OCI-LY1 (cell line): ENCODE results near the gene CACNA1H.

ENCODE experiments used
- H2AFZ ChIP-seq: fragments of 200-600 bp; sonication (generic), shearing (Covaris generic); 2 replicates; pipeline ENCODE4 v1.6.0; 2014; ENCODE audit warnings: antibody characterized with exemption, mild to moderate bottlenecking, low read length
- H3F3A ChIP-seq: fragments of 200-600 bp; sonication (generic), shearing (Covaris generic); 2 replicates; pipeline ENCODE4 v1.6.0; 2014; ENCODE audit warnings: mild to moderate bottlenecking, antibody characterized with exemption, low read length, moderate library complexity; ENCODE audit not compliant: insufficient read depth
- H3K27ac ChIP-seq: fragments of 200-600 bp; sonication (generic); 2 replicates; pipeline ENCODE4 v1.5.1; 2014; ENCODE audit warnings: low read length, mixed run types, mild to moderate bottlenecking, low read depth; ENCODE audit not compliant: poor library complexity, severe bottlenecking
- H3K27me3 ChIP-seq: fragments of 200-600 bp; sonication (generic); 2 replicates; pipeline ENCODE4 v1.6.0; 2014; ENCODE audit warnings: antibody characterized with exemption, mild to moderate bottlenecking, low read length, moderate library complexity; ENCODE audit not compliant: insufficient read depth
- H3K36me3 ChIP-seq: fragments of 200-600 bp; sonication (generic); 2 replicates; pipeline ENCODE4 v1.6.1; 2014; ENCODE audit warnings: mild to moderate bottlenecking, antibody characterized with exemption, low read length, moderate library complexity, mixed read lengths; ENCODE audit not compliant: insufficient read depth
- H3K4me1 ChIP-seq: fragments of 200-600 bp; sonication (generic); 2 replicates; pipeline ENCODE4 v1.5.1; 2014; ENCODE audit warnings: mild to moderate bottlenecking, low read length, moderate library complexity; ENCODE audit not compliant: insufficient read depth, severe bottlenecking
- H3K4me2 ChIP-seq: fragments of 200-600 bp; sonication (generic), shearing (Covaris generic); 2 replicates; pipeline ENCODE4 v1.6.1; 2014; ENCODE audit warnings: low read length
- H3K4me3 ChIP-seq: fragments of 200-600 bp; sonication (generic); 2 replicates; pipeline ENCODE4 v1.5.1; 2014; ENCODE audit warnings: low read length, low read depth, mild to moderate bottlenecking, mixed read lengths; ENCODE audit not compliant: poor library complexity, severe bottlenecking
- H3K79me2 ChIP-seq: fragments of 200-600 bp; shearing (Covaris generic); 2 replicates; pipeline ENCODE4 v1.6.1; 2016; ENCODE audit warnings: mixed run types, low read length, mixed read lengths; ENCODE audit not compliant: insufficient read depth
- H3K9ac ChIP-seq: fragments of 200-600 bp; sonication (generic), shearing (Covaris generic); 2 replicates; pipeline ENCODE4 v1.6.1; 2014; ENCODE audit warnings: mild to moderate bottlenecking, low read length, mixed read lengths
- H3K9me2 ChIP-seq: fragments of 200-600 bp; sonication (generic), shearing (Covaris generic); 2 replicates; pipeline ENCODE4 v1.6.1; 2014; ENCODE audit warnings: low read depth, mild to moderate bottlenecking, low read length, mixed read lengths
- H3K9me3 ChIP-seq: fragments of 200-600 bp; shearing (Covaris generic); 2 replicates; pipeline ENCODE4 v1.6.1; 2014; ENCODE audit warnings: low read length, mixed read lengths
- H4K20me1 ChIP-seq: fragments of 200-600 bp; sonication (generic), shearing (Covaris generic); 2 replicates; pipeline ENCODE4 v1.6.0; 2016; ENCODE audit warnings: mild to moderate bottlenecking, low read length; ENCODE audit not compliant: insufficient read depth
- EZH2 ChIP-seq: fragments of 200-600 bp; sonication (generic), shearing (Covaris generic); IDR thresholded peaks from 2 replicates; pipeline ENCODE4 v1.8.0; 2017; ENCODE audit warnings: borderline replicate concordance, mixed run types, mild to moderate bottlenecking, antibody characterized with exemption, low read length, moderate library complexity, mixed read lengths
- TF ChIP-seq, protein P1 (sequence below): fragments of 200-600 bp; sonication (generic), shearing (Covaris generic); IDR thresholded peaks from 2 replicates; pipeline ENCODE4 v1.5.1; 2017; ENCODE audit warnings: mild to moderate bottlenecking, antibody characterized with exemption, low read length, moderate library complexity, mixed read lengths

CACNA1H gene

DNA sequence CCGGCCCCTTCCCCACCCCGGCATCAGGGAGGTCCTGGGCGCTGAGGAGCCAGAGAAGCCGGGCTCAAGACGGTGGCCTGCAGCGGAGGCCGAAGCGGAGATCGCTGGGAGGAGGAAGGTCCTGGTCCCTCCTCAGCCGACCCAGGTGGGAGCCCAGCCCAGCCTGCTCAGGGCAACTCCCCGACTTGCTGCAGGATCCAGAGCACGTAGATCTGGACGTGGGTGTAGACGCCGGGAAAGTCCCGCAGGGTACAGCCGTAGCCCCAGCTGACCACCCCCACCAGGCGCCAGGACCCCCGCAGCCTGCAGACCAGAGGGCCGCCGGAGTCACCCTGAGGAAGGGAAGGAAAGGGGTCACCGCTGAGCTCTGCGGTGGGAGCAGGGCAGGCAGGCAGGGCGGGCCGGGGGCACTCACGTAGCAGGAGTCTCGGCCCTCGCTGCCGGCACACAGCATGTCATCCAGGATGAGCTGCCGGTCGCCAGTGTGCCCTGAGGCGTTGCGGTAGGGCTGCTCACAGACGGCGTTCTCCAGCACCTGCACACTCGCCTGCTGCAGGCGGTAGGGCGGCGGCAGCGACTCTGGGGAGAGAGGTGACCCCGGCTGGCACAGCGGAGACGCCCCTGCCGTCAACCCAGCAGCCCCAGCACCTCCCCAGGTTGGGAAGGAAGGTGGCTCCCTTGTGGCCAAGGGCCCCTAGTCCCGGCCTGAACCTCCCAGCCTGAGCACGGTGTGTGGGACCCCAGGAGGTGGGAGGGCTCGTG is 108.4 kb downstream of the CACNA1H start:
- no peaks in the 10 kb centered on the region for H3K4me1 ChIP-seq
- no peaks in the 10 kb centered on the region for H3K79me2 ChIP-seq
- H3F3A ChIP-seq = no peaks in the 10 kb centered on the region
- H3K9me3 ChIP-seq = no peaks in the 10 kb centered on the region
- no peaks in the 10 kb centered on the region for H4K20me1 ChIP-seq
- H3K4me3 ChIP-seq = no peak overlapping the region
- no peaks in the 10 kb centered on the region; the same call in 1 of the 2 replicates for H3K27me3 ChIP-seq
- TF ChIP-seq, protein P1, sequence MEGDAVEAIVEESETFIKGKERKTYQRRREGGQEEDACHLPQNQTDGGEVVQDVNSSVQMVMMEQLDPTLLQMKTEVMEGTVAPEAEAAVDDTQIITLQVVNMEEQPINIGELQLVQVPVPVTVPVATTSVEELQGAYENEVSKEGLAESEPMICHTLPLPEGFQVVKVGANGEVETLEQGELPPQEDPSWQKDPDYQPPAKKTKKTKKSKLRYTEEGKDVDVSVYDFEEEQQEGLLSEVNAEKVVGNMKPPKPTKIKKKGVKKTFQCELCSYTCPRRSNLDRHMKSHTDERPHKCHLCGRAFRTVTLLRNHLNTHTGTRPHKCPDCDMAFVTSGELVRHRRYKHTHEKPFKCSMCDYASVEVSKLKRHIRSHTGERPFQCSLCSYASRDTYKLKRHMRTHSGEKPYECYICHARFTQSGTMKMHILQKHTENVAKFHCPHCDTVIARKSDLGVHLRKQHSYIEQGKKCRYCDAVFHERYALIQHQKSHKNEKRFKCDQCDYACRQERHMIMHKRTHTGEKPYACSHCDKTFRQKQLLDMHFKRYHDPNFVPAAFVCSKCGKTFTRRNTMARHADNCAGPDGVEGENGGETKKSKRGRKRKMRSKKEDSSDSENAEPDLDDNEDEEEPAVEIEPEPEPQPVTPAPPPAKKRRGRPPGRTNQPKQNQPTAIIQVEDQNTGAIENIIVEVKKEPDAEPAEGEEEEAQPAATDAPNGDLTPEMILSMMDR = no peak
- no peak for TF ChIP-seq EZH2
- no peak overlapping the region for H3K9ac ChIP-seq
- H3K4me2 ChIP-seq = no peak overlapping the region
- no peaks in the 10 kb centered on the region for H3K36me3 ChIP-seq
- H3K9me2 ChIP-seq = no peaks in the 10 kb centered on the region
- H3K27ac ChIP-seq = no peak overlapping the region
- no peak overlapping the region for H2AFZ ChIP-seq

DNA sequence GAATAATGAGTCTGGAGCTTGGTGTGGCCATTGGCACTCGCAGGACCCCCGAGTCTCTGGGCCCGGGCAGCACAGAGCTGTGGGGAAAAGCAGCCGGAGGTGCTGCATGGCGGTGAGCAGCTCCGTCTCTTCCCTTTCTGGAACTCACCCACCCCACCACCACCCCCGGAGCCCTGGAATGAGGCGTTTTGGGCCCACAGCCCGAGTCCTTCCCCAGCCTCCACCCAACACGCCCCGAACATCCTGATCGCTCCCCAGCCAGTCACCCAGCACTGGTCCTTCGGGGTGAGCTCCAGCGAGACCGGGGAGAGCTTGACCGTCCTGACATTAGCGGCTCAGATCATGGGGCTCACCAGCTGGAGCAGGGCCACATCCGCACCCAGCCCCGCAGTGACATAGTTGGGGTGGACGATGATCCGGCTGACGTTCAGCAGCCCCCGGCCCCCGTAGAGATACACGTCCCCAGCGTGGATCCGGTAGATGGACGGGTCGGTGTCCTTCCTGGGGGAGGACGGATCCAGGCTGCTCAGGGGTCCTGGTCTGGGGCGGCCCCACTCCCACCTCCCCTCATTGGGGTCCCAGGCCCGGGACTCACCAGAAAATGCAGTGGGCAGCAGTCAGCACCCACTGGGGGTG is 109.4 kb downstream of the CACNA1H start:
- Histone ChIP-seq H3K4me3 (no peak overlapping the region), H3K9me3 (no peaks in the 10 kb centered on the region), H3K27ac (no peak overlapping the region), H3K4me2 (no peak overlapping the region), H3K9ac (no peak overlapping the region), H4K20me1 (no peaks in the 10 kb centered on the region), H2AFZ (no peak overlapping the region), H3K4me1 (no peaks in the 10 kb centered on the region), H3K36me3 (no peaks in the 10 kb centered on the region), H3K79me2 (no peaks in the 10 kb centered on the region), H3F3A (no peaks in the 10 kb centered on the region), H3K9me2 (no peaks in the 10 kb centered on the region), H3K27me3 (no peaks in the 10 kb centered on the region; the same call in 1 of the 2 replicates)
- TF ChIP-seq, protein P1 = no peak
- no peak for TF ChIP-seq EZH2

DNA sequence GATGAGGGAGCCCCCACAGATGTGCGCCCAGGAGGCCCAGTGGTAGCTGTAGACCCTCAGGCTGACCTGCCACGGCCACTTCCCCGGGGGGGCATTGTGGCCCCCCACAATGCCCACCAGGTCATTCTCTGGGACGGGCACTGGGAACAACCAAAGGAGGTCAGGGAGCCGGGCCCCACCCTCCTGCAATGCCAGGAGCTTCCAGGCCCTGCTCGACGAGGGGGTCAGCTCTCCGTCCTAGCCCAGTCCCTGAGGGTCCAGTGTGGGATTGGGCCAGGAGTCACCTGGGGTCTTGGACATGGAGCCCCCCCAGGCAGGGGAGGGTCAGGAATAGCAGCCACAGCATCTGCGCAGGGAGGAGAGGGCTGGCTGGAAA is 109.9 kb downstream of the CACNA1H start:
- no peaks in the 10 kb centered on the region for H3K36me3 ChIP-seq
- H3K27me3 ChIP-seq = no peaks in the 10 kb centered on the region

More for the DNA sequence above, 109.9 kb downstream of the CACNA1H start:
- Histone ChIP-seq H2AFZ (no peak overlapping the region), H3K79me2 (no peaks in the 10 kb centered on the region), H3K9me2 (no peaks in the 10 kb centered on the region), H3K4me2 (no peak overlapping the region), H4K20me1 (no peaks in the 10 kb centered on the region), H3K9ac (no peak overlapping the region), H3F3A (no peaks in the 10 kb centered on the region), H3K4me3 (no peak overlapping the region), H3K27ac (no peak overlapping the region), H3K4me1 (no peaks in the 10 kb centered on the region), H3K9me3 (no peaks in the 10 kb centered on the region)
- TF ChIP-seq, protein P1 = no peak
- no peak for TF ChIP-seq EZH2
